ENCODE results near the gene FHIP1A.
A peak's percentile ranks its signal among the peaks of the same experiment; 100 is the strongest.
"Not testable (repeated sequence)": the region's sequence is repeated elsewhere in the genome, so short reads cannot be mapped to it uniquely, and the experiment has no call there.

FHIP1A gene

DNA sequence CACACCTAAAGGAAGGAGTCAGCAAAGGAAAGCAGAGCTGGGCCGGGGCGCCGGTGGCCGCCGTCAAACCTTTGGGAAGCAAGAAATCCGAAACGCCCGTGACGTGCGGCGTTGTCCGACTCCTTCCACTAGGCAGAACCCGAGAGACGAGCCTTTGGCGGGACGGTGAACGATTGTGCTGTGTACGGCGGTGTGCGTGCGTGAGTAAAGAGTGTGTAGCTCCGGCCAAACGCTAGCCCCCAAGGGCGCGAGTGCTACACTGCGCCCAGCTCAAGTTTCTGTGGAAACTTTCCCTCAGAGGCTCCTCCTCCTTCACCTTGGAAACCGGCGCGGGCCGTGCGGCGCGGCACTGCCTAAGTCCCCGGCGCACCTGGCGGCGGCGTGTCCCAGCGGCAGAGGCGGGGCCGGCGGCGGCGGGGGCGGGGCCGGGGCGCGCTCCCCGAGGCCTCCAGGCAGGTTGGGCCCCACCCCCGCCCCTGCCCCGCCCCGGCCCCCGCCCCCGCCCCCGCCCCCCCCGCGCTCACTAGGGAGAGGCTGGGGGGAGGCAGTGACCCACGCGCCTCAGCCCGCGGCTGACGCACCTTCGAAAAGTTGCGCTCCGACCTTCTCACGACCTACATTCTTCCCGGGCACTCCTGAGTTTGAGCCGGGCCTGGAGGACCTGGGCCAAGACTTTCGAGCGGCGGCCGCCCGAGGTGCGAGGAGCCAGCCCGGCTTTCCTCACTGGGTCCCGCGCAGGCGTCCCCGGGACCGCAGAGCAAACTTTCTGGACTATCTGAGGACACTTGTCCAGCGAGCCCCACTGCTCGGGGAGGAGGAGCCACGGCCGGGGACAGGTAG lies at the start of gene FHIP1A:
Gene FHIP1A, plus strand, starts transcription at position 547 of the 840 bp plus-strand sequence. CDS start 157,084 bp downstream, outside the sequence.
- peak; percentile 50 to 69 for DNase-seq (ENCODE audit: low read depth in 2 of 2)

DNA sequence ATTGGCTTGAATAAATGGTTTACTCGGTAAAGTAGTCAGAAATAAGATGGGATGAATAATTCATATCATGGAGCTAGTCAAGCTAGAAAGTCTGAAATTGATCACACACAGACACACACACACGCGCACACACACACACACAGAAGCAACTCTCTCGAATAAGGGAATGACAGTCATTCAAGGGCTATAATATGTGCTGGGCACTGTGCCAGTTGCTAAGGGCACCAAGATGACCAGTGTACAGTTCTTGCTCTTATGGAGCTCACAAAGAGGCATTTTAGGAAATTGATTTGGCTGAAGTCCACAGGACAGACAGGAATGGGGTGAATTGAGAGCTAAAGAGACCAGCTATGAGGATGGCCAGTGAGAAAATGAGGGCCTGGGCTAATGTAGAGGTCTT lies 49.4 kb upstream of the FHIP1A start:
- DNase-seq (ENCODE audit: low read depth in 2 of 2), result no peak

GRCh38 chr4:151361126-151361525 lies 47.9 kb upstream of the FHIP1A start:
- DNase-seq (ENCODE audit: low read depth in 2 of 2), result no peak

DNA sequence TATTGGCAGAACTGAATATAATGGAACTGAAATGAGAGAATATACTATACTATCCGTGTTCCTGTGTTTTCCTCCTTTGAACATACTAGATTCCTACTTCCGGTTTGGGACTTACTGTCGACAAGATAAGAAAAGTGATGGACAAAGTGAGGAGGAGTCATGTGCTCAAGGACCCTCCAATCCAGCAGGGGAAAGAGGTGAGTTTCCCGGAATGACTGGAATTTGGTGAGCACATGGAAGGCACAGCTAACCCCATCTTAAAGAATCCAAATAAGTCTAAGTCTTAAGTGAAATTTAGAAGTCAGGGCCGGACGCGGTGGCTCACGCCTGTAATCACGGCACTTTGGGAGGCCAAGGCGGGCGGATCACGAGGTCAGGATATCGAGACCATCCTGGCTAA lies 47.0 kb upstream of the FHIP1A start:
- no peak for DNase-seq (ENCODE audit: low read depth in 2 of 2)

- peak; percentile 45 to 51 for DNase-seq (ENCODE audit: low read depth in 2 of 2)
These were observed 46.4 kb upstream of the FHIP1A start for GRCh38 chr4:151362404-151363164.

DNA sequence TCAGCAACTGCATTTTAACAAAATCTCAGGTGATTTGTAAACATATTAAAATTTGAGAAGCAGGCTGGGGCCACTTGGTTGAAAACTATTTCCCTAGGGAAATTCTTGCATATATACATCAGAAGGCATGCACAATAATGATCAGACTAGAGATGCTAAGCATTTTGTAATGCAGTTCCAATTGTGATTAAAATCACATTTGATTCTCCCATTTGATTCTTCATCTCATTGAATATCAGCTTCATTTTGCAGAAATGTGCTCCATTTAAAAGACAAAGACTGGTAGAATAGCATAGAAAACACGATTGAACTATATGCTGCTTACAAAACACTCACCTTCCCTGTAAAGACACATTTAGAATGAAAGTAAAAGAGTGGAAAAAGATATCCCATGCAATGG lies 32.4 kb upstream of the FHIP1A start:
- DNase-seq (ENCODE audit: low read depth in 2 of 2), result no peak

DNA sequence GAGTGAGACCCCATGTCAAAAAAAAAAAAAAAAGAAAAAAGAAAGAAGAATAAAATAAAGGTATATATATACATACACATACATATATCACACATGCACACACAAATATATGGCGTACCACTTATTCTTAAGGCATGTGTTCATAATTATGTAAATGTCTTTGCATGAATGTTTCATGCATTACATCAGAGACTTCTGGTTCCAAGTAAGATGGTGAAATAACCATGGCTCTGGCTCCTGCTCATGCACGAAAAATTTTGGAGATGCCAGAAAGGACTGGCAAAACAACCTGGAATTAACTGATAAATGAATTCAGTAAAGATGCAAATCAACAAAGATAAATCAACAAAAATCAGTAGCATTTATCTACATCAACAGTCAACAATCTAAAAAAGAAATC lies 19.7 kb upstream of the FHIP1A start:
- DNase-seq (ENCODE audit: low read depth in 2 of 2), result no peak

GRCh38 chr4:151389799-151390198 lies 19.2 kb upstream of the FHIP1A start:
- not testable (repeated sequence) for DNase-seq (ENCODE audit: low read depth in 2 of 2)

DNA sequence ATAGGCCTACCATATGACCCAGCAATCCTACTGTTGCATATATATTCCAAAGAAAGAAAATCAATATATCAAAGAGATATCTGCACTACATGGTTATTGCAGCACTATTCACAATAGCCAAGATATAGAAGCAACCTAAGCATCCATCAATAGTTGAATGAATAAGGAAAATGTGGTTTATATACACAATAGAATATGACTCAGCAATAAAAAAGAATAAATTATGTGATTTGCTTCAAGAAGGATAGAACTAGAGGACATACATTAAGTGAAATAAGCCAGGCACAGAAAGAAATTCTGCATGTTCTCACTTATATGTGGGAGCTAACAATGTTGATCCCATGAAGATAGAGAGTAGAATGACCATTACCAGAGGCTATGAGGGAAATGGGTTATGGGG lies 13.1 kb upstream of the FHIP1A start:
- no peak for DNase-seq (ENCODE audit: low read depth in 2 of 2)

DNA sequence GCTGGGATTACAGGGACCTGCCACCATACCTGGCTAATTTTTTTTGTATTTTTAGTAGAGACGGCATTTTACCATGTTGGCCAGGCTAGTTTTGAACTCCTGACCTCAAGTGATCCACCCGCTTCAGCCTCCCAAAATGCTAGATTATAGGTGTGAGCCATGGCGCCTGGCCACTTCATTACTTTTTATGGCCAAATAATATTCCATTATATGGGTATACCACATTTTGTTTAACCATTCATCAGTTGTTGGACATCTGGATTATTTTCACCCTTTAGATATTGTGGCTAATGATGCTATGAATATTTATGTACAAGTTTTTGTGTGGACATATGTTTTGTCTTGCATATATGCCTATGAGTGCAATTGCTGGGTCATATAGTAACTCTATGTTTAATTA lies 8.6 kb upstream of the FHIP1A start:
- no peak for DNase-seq (ENCODE audit: low read depth in 2 of 2)

DNA sequence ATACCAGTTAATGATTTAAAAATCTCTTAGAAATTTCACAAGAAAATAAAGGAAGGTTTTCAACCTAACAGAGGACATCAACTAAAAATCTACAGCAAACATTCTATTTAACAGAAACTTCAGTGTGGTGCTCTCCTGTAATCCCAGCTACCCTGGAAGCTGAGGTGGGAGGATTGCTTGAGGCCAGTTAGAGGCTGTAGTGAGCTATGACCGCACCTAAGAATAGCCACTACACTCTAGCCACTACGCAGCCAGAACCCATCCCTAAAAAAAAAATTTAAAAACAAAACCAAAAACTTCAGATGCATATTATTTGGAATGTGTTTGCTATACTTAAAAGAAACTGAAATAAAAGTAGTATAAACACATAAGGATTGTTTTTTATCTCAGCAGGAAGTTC lies 7.2 kb upstream of the FHIP1A start:
- no peak for DNase-seq (ENCODE audit: low read depth in 2 of 2)

DNA sequence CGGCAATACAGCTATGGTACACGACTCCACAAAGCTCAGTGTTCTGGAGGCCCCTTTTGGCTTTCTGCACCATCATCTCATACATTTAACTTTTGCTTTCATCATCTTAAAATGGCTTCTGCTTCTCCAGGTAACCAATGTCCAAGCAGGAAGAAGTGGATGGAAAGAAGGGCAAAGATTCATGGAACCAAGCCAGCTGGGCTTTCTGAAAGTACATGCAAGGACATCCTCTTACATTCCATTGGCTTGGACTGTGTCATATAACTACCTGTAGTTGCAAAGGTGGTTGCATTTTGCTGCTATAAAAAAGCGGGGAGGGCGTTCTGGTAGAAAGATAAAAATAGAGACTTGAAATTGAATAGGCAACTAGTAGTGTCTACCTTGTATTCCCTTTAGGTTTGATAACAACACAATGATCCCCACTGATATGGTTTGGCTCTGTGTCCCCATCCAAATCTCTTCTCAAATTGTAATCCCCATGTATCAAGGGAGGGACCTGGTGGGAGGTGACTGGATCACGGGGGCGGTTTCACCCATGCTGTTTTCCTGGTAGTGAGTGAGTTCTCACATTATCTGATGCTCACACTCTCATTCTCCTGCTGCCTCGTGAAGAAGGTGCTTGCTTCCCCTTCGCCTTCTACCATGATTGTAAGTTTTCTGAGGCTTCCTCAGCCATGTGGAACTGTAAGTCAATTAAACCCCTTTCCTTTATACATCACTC lies 6.7 kb upstream of the FHIP1A start:
- DNase-seq (ENCODE audit: low read depth in 2 of 2), result no peak

- DNase-seq (ENCODE audit: low read depth in 2 of 2), result no peak
These were observed 5.3 kb upstream of the FHIP1A start for GRCh38 chr4:151403656-151404055.

DNA sequence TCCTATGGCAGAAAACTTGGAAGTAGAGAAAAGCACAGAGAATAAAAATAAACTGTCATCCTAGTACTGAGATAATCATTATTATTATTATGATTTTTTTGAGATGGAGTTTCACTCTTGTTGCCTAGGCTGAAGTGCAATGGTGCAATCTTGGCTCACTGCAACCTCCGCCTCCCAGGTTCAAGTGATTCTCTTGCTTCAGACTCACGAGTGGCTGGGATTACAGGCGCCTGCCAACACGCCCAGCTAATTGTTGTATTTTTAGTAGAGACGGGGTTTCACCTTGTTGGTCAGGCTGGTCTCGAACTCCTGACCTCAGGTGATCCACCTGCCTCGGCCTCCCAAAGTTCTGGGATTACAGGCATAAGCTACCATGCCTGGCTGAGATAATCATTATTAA lies 4.2 kb upstream of the FHIP1A start:
- DNase-seq (ENCODE audit: low read depth in 2 of 2), result not testable (repeated sequence)

DNA sequence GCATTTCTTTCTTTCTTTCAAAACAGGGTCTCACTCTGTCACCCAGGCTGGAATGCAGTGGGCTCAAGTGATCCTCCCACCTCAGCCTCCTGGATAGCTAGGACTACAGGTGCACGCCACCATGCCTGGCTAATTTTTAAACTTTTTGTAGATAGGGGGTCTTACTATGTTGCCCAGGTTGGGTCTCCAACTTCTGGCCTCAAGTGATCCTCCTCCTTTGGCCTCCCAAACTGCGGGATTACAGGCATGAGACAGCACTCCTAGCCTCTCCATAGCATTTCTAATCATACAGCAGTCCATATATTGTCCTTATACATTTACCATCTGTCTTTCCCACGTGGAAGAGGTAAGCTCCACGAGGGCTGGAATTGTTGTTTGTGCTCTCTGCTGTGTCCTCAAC lies 2.0 kb upstream of the FHIP1A start:
- DNase-seq (ENCODE audit: low read depth in 2 of 2), result no peak

GRCh38 chr4:151407466-151408379 lies 1.3 kb upstream of the FHIP1A start:
- no peak for DNase-seq (ENCODE audit: low read depth in 2 of 2)

- no peak for DNase-seq (ENCODE audit: low read depth in 2 of 2)
These were observed 671 bp upstream of the FHIP1A start for GRCh38 chr4:151408380-151408629.

DNA sequence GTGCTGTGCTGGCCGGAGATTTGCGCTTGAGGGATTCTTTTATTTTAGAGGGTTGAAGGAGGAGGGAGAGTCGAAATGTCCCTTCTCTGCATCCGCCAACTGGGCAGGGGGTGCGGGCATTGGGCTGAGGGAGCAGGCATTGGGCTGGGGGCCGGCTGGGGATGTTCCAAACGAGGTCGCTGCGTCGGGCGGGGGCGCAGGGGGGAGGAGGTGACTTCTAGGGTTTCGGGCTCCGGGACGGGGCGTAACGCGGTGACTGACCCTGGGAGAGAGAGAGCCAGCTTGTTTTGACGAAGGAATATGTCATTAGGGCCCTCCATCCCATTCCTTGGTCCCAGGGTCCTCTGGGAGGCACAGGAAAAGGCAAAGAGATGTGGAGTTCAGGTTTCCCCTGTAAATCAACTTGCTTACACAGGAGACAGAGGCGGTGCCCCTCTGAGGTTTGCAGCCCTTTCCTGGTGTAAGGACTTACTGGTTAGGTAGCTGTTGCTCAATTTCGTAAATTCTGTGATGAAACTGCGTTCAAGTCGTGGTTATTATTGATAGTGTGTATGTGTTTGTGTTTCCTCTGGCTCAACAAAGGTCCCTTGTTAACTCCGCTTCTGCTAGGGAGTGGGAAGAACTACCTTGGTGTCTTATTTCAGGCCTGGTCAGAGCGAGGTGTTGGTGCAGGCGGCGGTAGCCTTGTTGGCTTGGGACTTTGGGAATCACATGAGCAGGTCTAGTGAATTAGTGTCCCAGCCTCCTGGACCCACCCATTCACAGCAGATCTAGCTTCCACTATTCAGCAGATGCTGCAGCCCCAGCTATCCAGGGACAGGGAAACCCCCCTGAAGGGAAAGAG lies 716 bp downstream of the FHIP1A start:
- no peak for DNase-seq (ENCODE audit: low read depth in 2 of 2)

GRCh38 chr4:151415978-151416377 lies 7.0 kb downstream of the FHIP1A start:
- DNase-seq (ENCODE audit: low read depth in 2 of 2), result no peak

DNA sequence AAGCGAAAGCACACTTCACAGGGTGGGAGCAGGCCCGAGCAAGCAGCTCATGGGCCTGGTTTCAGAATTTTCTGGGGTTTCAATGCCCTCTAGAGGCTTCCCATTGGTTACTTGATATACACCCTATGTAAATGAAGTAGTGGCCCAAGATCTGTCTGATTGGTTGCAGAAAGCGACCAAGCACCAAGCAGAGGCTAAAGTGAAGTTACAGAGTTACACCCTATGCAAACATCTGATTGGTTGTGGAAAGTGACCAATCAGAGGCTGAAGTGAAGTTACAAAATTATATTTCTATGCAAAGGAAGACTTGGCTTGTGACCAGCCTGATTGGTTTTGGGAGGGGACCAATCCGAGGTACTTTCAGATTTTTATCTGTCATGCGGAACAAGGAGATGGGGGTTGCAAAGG lies 8.2 kb downstream of the FHIP1A start:
- DNase-seq (ENCODE audit: low read depth in 2 of 2), result no peak
